T-helper 2 cell treated with Interferon-gamma antibody and Interleukin-4, amounts not matched to agents 5 μg/mL and 100 μg/mL, for 36 hours (primary cell): Measurements from ENCODE around the gene NCAPD2.
A peak's percentile ranks its signal among the peaks of the same experiment; 100 is the strongest.
"Not testable (repeated sequence)": the region's sequence is repeated elsewhere in the genome, so short reads cannot be mapped to it uniquely, and the experiment has no call there.

Experiments used
- DNase-seq: peaks from one replicate; pipeline ENCODE4 v3.0.0; 2021; ENCODE audit warnings: low spot score
- H3K27ac Mint-ChIP-seq: one replicate; pipeline ENCODE4 v1.8.0; 2021; ENCODE audit warnings: mild to moderate bottlenecking, mixed read lengths
- H3K27me3 Mint-ChIP-seq: one replicate; pipeline ENCODE4 v1.8.0; 2021; ENCODE audit warnings: low read depth, mixed read lengths
- H3K36me3 Mint-ChIP-seq: one replicate; pipeline ENCODE4 v1.8.0; 2021; ENCODE audit warnings: low read depth, mixed read lengths
- H3K4me1 Mint-ChIP-seq: one replicate; pipeline ENCODE4 v1.8.0; 2021; ENCODE audit warnings: low read depth, mixed read lengths
- H3K4me3 Mint-ChIP-seq: one replicate; pipeline ENCODE4 v1.8.0; 2022; ENCODE audit warnings: mild to moderate bottlenecking, moderate library complexity, mixed read lengths
- H3K9me3 Mint-ChIP-seq: one replicate; pipeline ENCODE4 v1.8.0; 2021; ENCODE audit warnings: mixed read lengths

NCAPD2 gene

GRCh38 chr12:6469609-6470374, 24.1 kb upstream of the NCAPD2 start:
- no peak for DNase-seq
- Mint-ChIP-seq H3K27me3 (no peaks in the 10 kb centered on the region), H3K27ac (peak overlapping the region; percentile 90), H3K9me3 (no peaks in the 10 kb centered on the region), H3K4me3 (peak overlapping the region; percentile 90), H3K36me3 (peaks cover 44% of the 10 kb centered on the region), H3K4me1 (peaks cover 49% of the 10 kb centered on the region)

- Mint-ChIP-seq H3K27me3 (no peaks in the 10 kb centered on the region), H3K4me3 (peak within 1 kb of the TSS; percentile 90), H3K9me3 (no peaks in the 10 kb centered on the region), H3K36me3 (peaks cover 38% of the 10 kb centered on the region), H3K27ac (peak within 1 kb of the TSS; percentile 90), H3K4me1 (peaks cover 43% of the 10 kb centered on the region)
- DNase-seq = peak; percentile 98
Observed at GRCh38 chr12:6470375-6471163, 23.3 kb upstream of the NCAPD2 start, which contains the start of gene VAMP1. Gene VAMP1 (minus strand): TSS chr12:6470677. CDS start chr12:6470531, 146 bp downstream.

- Mint-ChIP-seq H3K36me3 (peaks cover 25% of the 10 kb centered on the region), H3K27me3 (no peaks in the 10 kb centered on the region), H3K27ac (peak overlapping the region; percentile 24), H3K4me1 (peaks cover 35% of the 10 kb centered on the region), H3K9me3 (no peaks in the 10 kb centered on the region), H3K4me3 (peak overlapping the region; percentile 90)
- no peak for DNase-seq
Observed at GRCh38 chr12:6471989-6472360, 21.9 kb upstream of the NCAPD2 start.

- no peak overlapping the region for H3K4me3 Mint-ChIP-seq
- no peak overlapping the region for H3K27ac Mint-ChIP-seq
- no peak for DNase-seq
- H3K36me3 Mint-ChIP-seq = peaks cover 21% of the 10 kb centered on the region
- H3K9me3 Mint-ChIP-seq = no peaks in the 10 kb centered on the region
- H3K27me3 Mint-ChIP-seq = no peaks in the 10 kb centered on the region
- H3K4me1 Mint-ChIP-seq = peaks cover 31% of the 10 kb centered on the region
Observed at GRCh38 chr12:6472491-6472890, 21.4 kb upstream of the NCAPD2 start.

- not testable (repeated sequence) for H3K9me3 Mint-ChIP-seq, DNase-seq, H3K27me3 Mint-ChIP-seq, H3K4me3 Mint-ChIP-seq, H3K27ac Mint-ChIP-seq, H3K36me3 Mint-ChIP-seq
- peaks cover 11% of the 10 kb centered on the region for H3K4me1 Mint-ChIP-seq
Observed at GRCh38 chr12:6475233-6475975, 18.5 kb upstream of the NCAPD2 start.

GRCh38 chr12:6476489-6476888, 17.4 kb upstream of the NCAPD2 start:
- Mint-ChIP-seq H3K4me3 (no peak overlapping the region), H3K27ac (no peak overlapping the region), H3K36me3 (no peaks in the 10 kb centered on the region), H3K4me1 (peaks cover 5% of the 10 kb centered on the region), H3K27me3 (peaks cover 8% of the 10 kb centered on the region), H3K9me3 (no peaks in the 10 kb centered on the region)
- DNase-seq = no peak

GRCh38 chr12:6477601-6478377, 16.1 kb upstream of the NCAPD2 start:
- not testable (repeated sequence) for H3K9me3 Mint-ChIP-seq, DNase-seq, H3K4me3 Mint-ChIP-seq, H3K27ac Mint-ChIP-seq, H3K36me3 Mint-ChIP-seq, H3K27me3 Mint-ChIP-seq, H3K4me1 Mint-ChIP-seq

- Mint-ChIP-seq H3K27me3 (peaks cover 9% of the 10 kb centered on the region), H3K4me3 (no peak overlapping the region), H3K36me3 (no peaks in the 10 kb centered on the region), H3K9me3 (no peaks in the 10 kb centered on the region), H3K4me1 (no peaks in the 10 kb centered on the region), H3K27ac (no peak overlapping the region)
- no peak for DNase-seq
Observed at GRCh38 chr12:6478416-6478815, 15.5 kb upstream of the NCAPD2 start.

GRCh38 chr12:6488240-6488639, 5.7 kb upstream of the NCAPD2 start:
- Mint-ChIP-seq H3K27me3 (peaks cover 3% of the 10 kb centered on the region), H3K36me3 (peaks cover 12% of the 10 kb centered on the region), H3K4me1 (peaks cover 10% of the 10 kb centered on the region), H3K27ac (no peak overlapping the region), H3K4me3 (no peak overlapping the region), H3K9me3 (no peaks in the 10 kb centered on the region)
- DNase-seq = no peak

GRCh38 chr12:6489449-6489848, 4.5 kb upstream of the NCAPD2 start:
- no peaks in the 10 kb centered on the region for H3K9me3 Mint-ChIP-seq
- H3K36me3 Mint-ChIP-seq = peaks cover 15% of the 10 kb centered on the region
- H3K27me3 Mint-ChIP-seq = no peaks in the 10 kb centered on the region
- H3K4me1 Mint-ChIP-seq = peaks cover 10% of the 10 kb centered on the region
- H3K27ac Mint-ChIP-seq = no peak overlapping the region
- no peak for DNase-seq
- H3K4me3 Mint-ChIP-seq = no peak overlapping the region

GRCh38 chr12:6490673-6491072, 3.2 kb upstream of the NCAPD2 start:
- not testable (repeated sequence) for H3K27ac Mint-ChIP-seq, H3K9me3 Mint-ChIP-seq
- H3K4me1 Mint-ChIP-seq = peaks cover 18% of the 10 kb centered on the region

GRCh38 chr12:6492838-6493496, 935 bp upstream of the NCAPD2 start, which contains the start of gene MRPL51:
Gene MRPL51 (minus strand): TSS chr12:6493262. CDS start chr12:6493136, 126 bp downstream.
- H3K36me3 Mint-ChIP-seq = peaks cover 41% of the 10 kb centered on the region
- H3K27ac Mint-ChIP-seq = peak within 1 kb of the TSS; percentile 99
- H3K27me3 Mint-ChIP-seq = no peaks in the 10 kb centered on the region
- no peaks in the 10 kb centered on the region for H3K9me3 Mint-ChIP-seq
- H3K4me3 Mint-ChIP-seq = peak within 1 kb of the TSS; percentile 98
- H3K4me1 Mint-ChIP-seq = peaks cover 26% of the 10 kb centered on the region
- peak; percentile 95 for DNase-seq

More at GRCh38 chr12:6490673-6491072, 3.2 kb upstream of the NCAPD2 start:
- not testable (repeated sequence) for DNase-seq, H3K27me3 Mint-ChIP-seq, H3K4me3 Mint-ChIP-seq
- H3K36me3 Mint-ChIP-seq = peaks cover 25% of the 10 kb centered on the region

- DNase-seq = no peak
- Mint-ChIP-seq H3K27ac (peak overlapping the region; percentile 99), H3K4me1 (peaks cover 26% of the 10 kb centered on the region), H3K4me3 (peak overlapping the region; percentile 98), H3K36me3 (peaks cover 47% of the 10 kb centered on the region), H3K27me3 (no peaks in the 10 kb centered on the region), H3K9me3 (no peaks in the 10 kb centered on the region)
Observed at GRCh38 chr12:6494258-6494743, 399 bp downstream of the NCAPD2 start.
